GM20000 (cell line): ENCODE results near the gene PLSCR4.

ENCODE experiments used
- DNase-seq: peaks from one replicate; pipeline ENCODE4 v3.0.0; 2012; ENCODE audit warnings: low spot score
- CTCF ChIP-seq: IDR thresholded peaks from 2 replicates; pipeline ENCODE4 v1.5.1; 2012; ENCODE audit warnings: mild to moderate bottlenecking, control low read depth; ENCODE audit errors: extremely low read depth, missing control alignments

PLSCR4 gene

GRCh38 chr3:146177519-146177918 is 73.4 kb downstream of the PLSCR4 start:
- no peak for DNase-seq
- no peak for TF ChIP-seq CTCF

- no peak for DNase-seq
- TF ChIP-seq CTCF = no peak
Observed at GRCh38 chr3:146177072-146177471, 73.8 kb downstream of the PLSCR4 start.

- no peak for DNase-seq
- no peak for TF ChIP-seq CTCF
Observed at GRCh38 chr3:146172586-146172985, 78.3 kb downstream of the PLSCR4 start.

- no peak for TF ChIP-seq CTCF
- no peak for DNase-seq
Observed at GRCh38 chr3:146170591-146170990, 80.3 kb downstream of the PLSCR4 start.

GRCh38 chr3:146169891-146170290 is 81.0 kb downstream of the PLSCR4 start:
- DNase-seq = no peak
- TF ChIP-seq CTCF = no peak

- no peak for TF ChIP-seq CTCF
Observed at GRCh38 chr3:146166826-146167225, 84.1 kb downstream of the PLSCR4 start.

GRCh38 chr3:146166415-146166821 is 84.5 kb downstream of the PLSCR4 start:
- TF ChIP-seq CTCF = no peak
- DNase-seq = no peak

More at GRCh38 chr3:146166826-146167225, 84.1 kb downstream of the PLSCR4 start:
- DNase-seq = no peak
